GM12878 (cell line): ENCODE results near the gene RBMS1. TPM values are rescaled to one million over a fixed set of nuclear protein-coding genes. Genes with fewer than 3 reads are reported as not detected.

Experiments
- ATAC-seq: fragments of 200-7000 bp; cut with Tn5 transposase; 3 replicates; pipeline ENCODE4 v1.9.1; 2020; ENCODE audit warnings: mild to moderate bottlenecking, moderate library complexity
- BruUV-seq: library from RNA; stranded (reverse); fragments of 400-500 nt; replicated peaks from 2 replicates; lab custom pipeline; 2021; lab: Mats Ljungman, UMichigan
- CTCF ChIA-PET: fragments of 300-600 bp; sonication (Branson Sonifier 250); formaldehyde crosslinking; extraction: SDS; loops from one replicate; lab custom pipeline; 2021; ENCODE audit warnings: inconsistent platforms; lab: Yijun Ruan, JAX
- POLR2A ChIA-PET: fragments of 350-600 bp; formaldehyde crosslinking; extraction: SDS; loops from one replicate; lab custom pipeline; 2021; ENCODE audit warnings: inconsistent platforms; lab: Charles Lee
- RAD21 ChIA-PET: fragments of 300-600 bp; sonication (Branson Sonifier 250); formaldehyde crosslinking; loops from one replicate; lab custom pipeline; 2023; ENCODE audit warnings: antibody characterized with exemption; ENCODE audit not compliant: unreplicated experiment; lab: Charles Lee
- SMC1A ChIA-PET: fragments of 300-600 bp; sonication (Branson Sonifier 250); formaldehyde crosslinking; loops from one replicate; lab custom pipeline; 2023; ENCODE audit not compliant: unreplicated experiment, uncharacterized antibody; lab: Charles Lee
- DNase-seq: peaks from one replicate; pipeline ENCODE4 v3.0.0-alpha.2; 2011; ENCODE audit warnings: low read depth, low spot score
- FAIRE-seq: peaks from 3 replicates; lab custom pipeline; 2011; peaks lifted over from hg19 to GRCh38; lab: Jason Lieb, UNC
- H2AFZ ChIP-seq: 2 replicates; pipeline ENCODE4 v1.6.0; 2011; ENCODE audit warnings: low read depth, low read length, control low read depth; ENCODE audit not compliant: control insufficient read depth
- H3K27ac ChIP-seq: 2 replicates; pipeline ENCODE4 v1.5.1; 2011; ENCODE audit warnings: control low read depth; ENCODE audit not compliant: control insufficient read depth, insufficient read depth
- H3K27me3 ChIP-seq, 2 experiments: replicated peaks in 1 of 2; 2 replicates each; pipeline versions ENCODE4 v1.6.0 to v1.6.1; 2011; ENCODE audit warnings: low read length in 1 of 2; ENCODE audit not compliant: control insufficient read depth in 2 of 2, insufficient read depth in 2 of 2
- H3K36me3 ChIP-seq, 2 experiments: 2 replicates each; pipeline ENCODE4 v1.5.1; 2011; ENCODE audit warnings: low read length in 1 of 2; ENCODE audit not compliant: control insufficient read depth in 2 of 2, insufficient read depth in 2 of 2
- H3K4me1 ChIP-seq: 2 replicates; pipeline ENCODE4 v1.6.1; 2011; ENCODE audit warnings: mild to moderate bottlenecking, low read length, moderate library complexity, mixed read lengths; ENCODE audit not compliant: control insufficient read depth, insufficient read depth
- H3K4me2 ChIP-seq: 2 replicates; pipeline ENCODE4 v1.6.0; 2011; ENCODE audit warnings: control low read depth; ENCODE audit not compliant: control insufficient read depth, insufficient read depth
- H3K4me3 ChIP-seq: fragments of 200-600 bp; sonication (generic); 2 replicates; pipeline ENCODE4 v1.5.1; 2016
- H3K79me2 ChIP-seq: 2 replicates; pipeline ENCODE4 v1.6.0; 2011; ENCODE audit warnings: low read length; ENCODE audit not compliant: control insufficient read depth, insufficient read depth
- H3K9ac ChIP-seq: 2 replicates; pipeline ENCODE4 v1.8.0; 2011; ENCODE audit warnings: low read length, control low read depth, mixed read lengths; ENCODE audit not compliant: control insufficient read depth, insufficient read depth
- H3K9me3 ChIP-seq: replicated peaks from 3 replicates; pipeline ENCODE4 v1.5.1; 2011; ENCODE audit warnings: mild to moderate bottlenecking, low read length; ENCODE audit not compliant: control insufficient read depth, insufficient read depth
- H4K20me1 ChIP-seq: 2 replicates; pipeline ENCODE4 v1.6.0; 2011; ENCODE audit not compliant: control insufficient read depth, insufficient read depth
- BCL3 ChIP-seq: IDR thresholded peaks from 2 replicates; pipeline ENCODE4 v1.6.1; 2011; ENCODE audit warnings: borderline replicate concordance, low read depth, mild to moderate bottlenecking, moderate library complexity, low read length; ENCODE audit not compliant: insufficient read depth, poor library complexity, severe bottlenecking
- E2F4 ChIP-seq: IDR thresholded peaks from 2 replicates; pipeline ENCODE4 v1.6.1; 2012; ENCODE audit warnings: low read depth, low read length, improper control_type of control experiment
- EGR1 ChIP-seq, 2 experiments: IDR thresholded peaks; 1 replicate in 1 of 2; 2 replicates in 1 of 2; pipeline ENCODE4 v1.6.1; 2011 to 2012; ENCODE audit warnings: low read depth in 2 of 2, low read length in 2 of 2, borderline replicate concordance in 1 of 2, mild to moderate bottlenecking in 1 of 2, moderate library complexity in 1 of 2
- HSF1 ChIP-seq: fragments of 150-350 bp; IDR thresholded peaks from 2 replicates; pipeline ENCODE4 v1.6.1; 2014; ENCODE audit warnings: mild to moderate bottlenecking, low read depth, low read length
- NFIC ChIP-seq: IDR thresholded peaks from 2 replicates; pipeline ENCODE4 v1.6.1; 2012; ENCODE audit warnings: low read depth, mild to moderate bottlenecking, inconsistent platforms, low read length, moderate library complexity
- NR2F1 ChIP-seq: fragments of 450-650 bp; conservative IDR thresholded peaks from 2 replicates; pipeline ENCODE4 v1.6.1; 2017; ENCODE audit warnings: mild to moderate bottlenecking
- SMARCA5 ChIP-seq: fragments of 450-650 bp; IDR thresholded peaks from 2 replicates; pipeline ENCODE4 v1.6.1; 2017; ENCODE audit warnings: mild to moderate bottlenecking
- TCF7 ChIP-seq: IDR thresholded peaks from 2 replicates; pipeline ENCODE4 v1.6.1; 2014; ENCODE audit warnings: antibody characterized with exemption, borderline replicate concordance
- WRNIP1 ChIP-seq: IDR thresholded peaks from 2 replicates; pipeline ENCODE4 v1.6.1; 2011; ENCODE audit warnings: low read depth, low read length, improper control_type of control experiment, borderline replicate concordance
- WGBS: methylation state at CpG from one replicate; pipeline ENCODE4 v1.1.6; 2016; ENCODE audit warnings: low lambda C conversion rate; ENCODE audit not compliant: insufficient replicate concordance, insufficient coverage; ENCODE audit errors: missing lambda C conversion rate; 5-methylcytosine and 5-hydroxymethylcytosine counted together
- in situ Hi-C: fragments of 300-500 bp; cut with MboI; formaldehyde crosslinking; loops from 9 replicates; pipeline ENCODE4 v1.14.3; 2018; ENCODE audit warnings: mixed read lengths
- intact Hi-C: fragments of 100-400 bp; cut with micrococcal nuclease; formaldehyde crosslinking; loops from one replicate; pipeline ENCODE4 v1.14.2; 2022; ENCODE audit not compliant: unreplicated experiment
- polyA plus RNA-seq, 11 experiments: library from polyadenylated mRNA; depleted of rRNA in 4 of 11; unstranded in 6 of 11; stranded (reverse) in 5 of 11; fragments of >200 nt; fragmentation: Nextera tagmentation in 4 of 11; fragmentation: Illumina TruSeq in 1 of 11; extraction: Ambion mirVana in 4 of 11; extraction: Trizol in 1 of 11; gene quantifications; 1 replicate in 1 of 11; 2 replicates in 10 of 11; pipeline versions ENCODE4 v1.2.1 to v1.2.3, GENCODE V29; 2011 to 2016; ENCODE audit warnings: inconsistent platforms in 2 of 11, missing spikeins in 2 of 11, low read depth in 1 of 11
- total RNA-seq, 4 experiments: library from RNA; depleted of rRNA in 3 of 4; stranded (reverse); fragments of >200 nt in 3 of 4; fragmentation: Illumina TruSeq in 1 of 4; extraction: Trizol in 1 of 4; gene quantifications; 2 replicates each; pipeline versions ENCODE4 v1.2.1 to v1.2.3, GENCODE V29; 2013 to 2021

The RBMS1 gene
- total and polyA plus RNA-seq, 10 of the 15 experiments (the other 5 are each of a cell fraction or from before 2014, with no cell fraction given): 0.04 to 0.31 (median 0.17) TPM; not detected in 1

GRCh38 chr2:160469621-160470204 is 23.9 kb downstream of the RBMS1 start:
- ChIA-PET CTCF (no interaction called here), POLR2A (no interaction called here), RAD21 (no interaction called here), SMC1A (no interaction called here)
- Histone ChIP-seq H4K20me1 (no peaks in the 10 kb centered on the region), H3K79me2 (no peaks in the 10 kb centered on the region), H3K4me3 (no peak overlapping the region), H3K4me2 (no peak overlapping the region), H3K4me1 (no peaks in the 10 kb centered on the region), H2AFZ (no peak overlapping the region), H3K9ac (no peak overlapping the region), H3K27me3 (no peaks in the 10 kb centered on the region), H3K9me3 (no peaks in the 10 kb centered on the region), H3K27ac (no peak overlapping the region), H3K36me3 (no peaks in the 10 kb centered on the region)
- ATAC-seq (no peak), FAIRE-seq (no peak), DNase-seq (no peak)
- intact Hi-C loops (no loop called here), in situ Hi-C loops (no loop called here)
- TF ChIP-seq WRNIP1 (no peak), EGR1 (IDR thresholded peaks at IDR 0.05; ENCODE audit: borderline replicate concordance in 1 of 2, low read depth in 2 of 2, low read length in 2 of 2) (no peak)
- BruUV-seq: no TSS peak
- 42% methylated on average over 5 of the region's 5 CpGs for WGBS

- intact Hi-C loops (no loop called here), in situ Hi-C loops (no loop called here)
- Histone ChIP-seq H4K20me1 (no peaks in the 10 kb centered on the region), H3K9ac (no peak overlapping the region), H3K79me2 (no peaks in the 10 kb centered on the region), H3K4me1 (no peaks in the 10 kb centered on the region), H3K9me3 (no peaks in the 10 kb centered on the region), H3K27ac (no peak overlapping the region), H3K27me3 (no peaks in the 10 kb centered on the region), H3K4me2 (no peak overlapping the region), H3K36me3 (no peaks in the 10 kb centered on the region), H2AFZ (no peak overlapping the region), H3K4me3 (no peak overlapping the region)
- ChIA-PET RAD21 (no interaction called here), CTCF (no interaction called here), SMC1A (no interaction called here), POLR2A (no interaction called here)
- BruUV-seq: no TSS peak
- DNase-seq: no peak
- TF ChIP-seq TCF7 (no peak), NFIC (no peak), E2F4 (no peak), BCL3 (no peak), SMARCA5 (no peak), HSF1 (no peak), NR2F1 (no peak)
- no peak for ATAC-seq
- no peak for FAIRE-seq
- 17% methylated on average over 6 of the region's 6 CpGs for WGBS
These were observed 24.4 kb downstream of the RBMS1 start for GRCh38 chr2:160469164-160469563.
